HG02588 (cell line): Measurements from ENCODE around the gene MARCHF6.
"Not testable (repeated sequence)": the region's sequence is repeated elsewhere in the genome, so short reads cannot be mapped to it uniquely, and the experiment has no call there.

Source experiments
- ATAC-seq: cut with Tn5 transposase; IDR thresholded peaks from one replicate; pipeline ENCODE4 v1.9.1; 2021; ENCODE audit warnings: mild to moderate bottlenecking, moderate library complexity; ENCODE audit not compliant: unreplicated experiment

MARCHF6 gene

GRCh38 chr5:10348258-10348657 lies 5.2 kb upstream of the MARCHF6 start:
- no peak for ATAC-seq

- no peak for ATAC-seq
Observed at GRCh38 chr5:10351199-10351905, 2.1 kb upstream of the MARCHF6 start.

GRCh38 chr5:10351919-10352318 lies 1.6 kb upstream of the MARCHF6 start:
- ATAC-seq: no peak

- no peak for ATAC-seq
Observed at GRCh38 chr5:10352430-10353240, 860 bp upstream of the MARCHF6 start.

GRCh38 chr5:10354048-10354872 lies 765 bp downstream of the MARCHF6 start:
- ATAC-seq: peak; percentile 30

- no peak for ATAC-seq
Observed at GRCh38 chr5:10355071-10355889, 1.8 kb downstream of the MARCHF6 start.

GRCh38 chr5:10358999-10359398 lies 5.5 kb downstream of the MARCHF6 start:
- ATAC-seq: no peak

GRCh38 chr5:10360686-10361085 lies 7.2 kb downstream of the MARCHF6 start:
- no peak for ATAC-seq

- ATAC-seq: no peak
Observed at GRCh38 chr5:10363519-10364185, 10.2 kb downstream of the MARCHF6 start.

GRCh38 chr5:10364186-10364689 lies 10.7 kb downstream of the MARCHF6 start:
- ATAC-seq: no peak

- ATAC-seq: no peak
Observed at GRCh38 chr5:10365782-10366181, 12.3 kb downstream of the MARCHF6 start.

GRCh38 chr5:10366310-10367272 lies 13.1 kb downstream of the MARCHF6 start:
- no peak for ATAC-seq

GRCh38 chr5:10367579-10367978 lies 14.1 kb downstream of the MARCHF6 start:
- no peak for ATAC-seq

GRCh38 chr5:10370931-10371330 lies 17.4 kb downstream of the MARCHF6 start:
- no peak for ATAC-seq

- ATAC-seq: not testable (repeated sequence)
Observed at GRCh38 chr5:10371369-10371768, 17.9 kb downstream of the MARCHF6 start.

- no peak for ATAC-seq
Observed at GRCh38 chr5:10372726-10373709, 19.5 kb downstream of the MARCHF6 start.
